SK-N-SH (cell line): ENCODE measurements around the gene TSC22D1. TPM values are rescaled to one million over a fixed set of nuclear protein-coding genes. Genes with fewer than 3 reads are reported as not detected.

ENCODE experiments used
- CTCF ChIA-PET: fragments of 300-600, 350-600 bp; formaldehyde crosslinking; extraction: SDS; loops from one replicate; lab custom pipeline; 2021; lab: Yijun Ruan, JAX
- POLR2A ChIA-PET: fragments of 350-600 bp; sonication (Branson Sonifier 250); formaldehyde crosslinking; extraction: SDS; loops from one replicate; lab custom pipeline; 2020; ENCODE audit warnings: antibody characterized with exemption, inconsistent platforms; lab: Yijun Ruan, JAX
- DNase-seq: peaks from one replicate; pipeline ENCODE4 v3.0.0; 2012
- H2AFZ ChIP-seq: fragments of 200-600 bp; sonication (generic); 2 replicates; pipeline ENCODE4 v1.8.1; 2016; ENCODE audit warnings: antibody characterized with exemption, mild to moderate bottlenecking, low read depth
- H3F3A ChIP-seq: fragments of 200-600 bp; sonication (generic); replicated peaks from 2 replicates; pipeline ENCODE3; 2016; ENCODE audit warnings: antibody characterized with exemption, mild to moderate bottlenecking; ENCODE audit not compliant: insufficient read depth
- H3K27ac ChIP-seq, 2 experiments: fragments of 200-500 bp in 1 of 2; fragments of 200-600 bp in 1 of 2; sonication (Bioruptor generic) in 1 of 2; sonication (generic), shearing (Covaris generic) in 1 of 2; 2 replicates each; pipeline versions ENCODE4 v1.5.1 to v1.6.1; 2014 to 2016; ENCODE audit warnings: low read depth in 2 of 2, inconsistent platforms in 1 of 2, low read length in 1 of 2, mild to moderate bottlenecking in 1 of 2, mixed read lengths in 1 of 2
- H3K27me3 ChIP-seq: fragments of 200-600 bp; sonication (generic), shearing (Covaris generic); 2 replicates; pipeline ENCODE4 v1.6.1; 2016; ENCODE audit warnings: mixed run types; ENCODE audit not compliant: insufficient read depth
- H3K36me3 ChIP-seq, 2 experiments: fragments of 200-500 bp in 1 of 2; fragments of 200-600 bp in 1 of 2; sonication (Bioruptor generic) in 1 of 2; sonication (generic) in 1 of 2; replicated peaks in 1 of 2; 2 replicates each; pipeline versions ENCODE3 to v1.5.1; 2014 to 2016; ENCODE audit warnings: low read length in 1 of 2, mild to moderate bottlenecking in 1 of 2; ENCODE audit not compliant: insufficient read depth in 2 of 2, control insufficient read depth in 1 of 2
- H3K4me1 ChIP-seq, 2 experiments: fragments of 200-500 bp in 1 of 2; fragments of 200-600 bp in 1 of 2; sonication (Bioruptor generic) in 1 of 2; sonication (generic), shearing (Covaris generic) in 1 of 2; 2 replicates each; pipeline versions ENCODE4 v1.5.1 to v1.6.1; 2014 to 2016; ENCODE audit warnings: low read depth in 1 of 2, low read length in 1 of 2, mixed run types in 1 of 2; ENCODE audit not compliant: insufficient read depth in 2 of 2, control insufficient read depth in 1 of 2
- H3K4me2 ChIP-seq: fragments of 200-600 bp; sonication (generic), shearing (Covaris generic); 2 replicates; pipeline ENCODE4 v1.6.1; 2017; ENCODE audit warnings: mixed run types
- H3K4me3 ChIP-seq, 2 experiments: fragments of 200-500 bp in 1 of 2; fragments of 200-600 bp in 1 of 2; sonication (Bioruptor generic) in 1 of 2; sonication (generic), shearing (Covaris generic) in 1 of 2; 2 replicates each; pipeline versions ENCODE4 v1.5.1 to v1.8.1; 2014 to 2016; ENCODE audit warnings: low read depth in 2 of 2, inconsistent platforms in 1 of 2, low read length in 1 of 2, mild to moderate bottlenecking in 1 of 2, mixed read lengths in 1 of 2, moderate library complexity in 1 of 2
- H3K79me2 ChIP-seq: fragments of 200-600 bp; sonication (generic); 2 replicates; pipeline ENCODE4 v1.8.1; 2017; ENCODE audit warnings: mild to moderate bottlenecking; ENCODE audit not compliant: insufficient read depth
- H3K9ac ChIP-seq: fragments of 200-600 bp; sonication (generic); 2 replicates; pipeline ENCODE4 v1.6.1; 2017; ENCODE audit warnings: mixed run types
- H3K9me2 ChIP-seq: fragments of 200-600 bp; sonication (generic); 2 replicates; pipeline ENCODE4 v1.6.1; 2017; ENCODE audit warnings: mixed run types
- H3K9me3 ChIP-seq: fragments of 200-600 bp; sonication (generic); 2 replicates; pipeline ENCODE4 v1.6.1; 2017; ENCODE audit warnings: mixed run types, mild to moderate bottlenecking, moderate library complexity
- H4K20me1 ChIP-seq: fragments of 200-600 bp; sonication (generic); 2 replicates; pipeline ENCODE4 v1.6.1; 2017; ENCODE audit warnings: mild to moderate bottlenecking, mixed run types; ENCODE audit not compliant: insufficient read depth
- CTCF ChIP-seq: fragments of 200-600 bp; sonication (generic); IDR thresholded peaks from 2 replicates; pipeline ENCODE4 v1.6.1; 2017; ENCODE audit warnings: antibody characterized with exemption, mild to moderate bottlenecking, moderate library complexity
- EP300 ChIP-seq, 2 experiments: IDR thresholded peaks; 2 replicates each; pipeline versions ENCODE4 v1.4.0 to v1.6.1; 2012; ENCODE audit warnings: borderline replicate concordance in 1 of 2, low read depth in 1 of 2, low read length in 1 of 2
- FOSL2 ChIP-seq: IDR thresholded peaks from 2 replicates; pipeline ENCODE4 v1.4.0; 2012; ENCODE audit warnings: low read depth, mild to moderate bottlenecking, moderate library complexity, borderline replicate concordance
- MEF2A ChIP-seq: IDR thresholded peaks from 2 replicates; pipeline ENCODE4 v1.4.0; 2012; ENCODE audit warnings: low read depth, borderline replicate concordance
- RFX5 ChIP-seq: IDR thresholded peaks from 2 replicates; pipeline ENCODE4 v1.6.1; 2012; ENCODE audit warnings: mild to moderate bottlenecking, improper control_type of control experiment, low read length
- SMC3 ChIP-seq: IDR thresholded peaks from 2 replicates; pipeline ENCODE4 v1.6.1; 2012; ENCODE audit warnings: low read depth, low read length, improper control_type of control experiment
- TAF1 ChIP-seq: IDR thresholded peaks from 2 replicates; pipeline ENCODE4 v1.6.1; 2012; ENCODE audit warnings: low read depth, mild to moderate bottlenecking, low read length, moderate library complexity, borderline replicate concordance
- USF1 ChIP-seq: IDR thresholded peaks from 2 replicates; pipeline ENCODE4 v1.4.0; 2012; ENCODE audit warnings: low read depth, borderline replicate concordance
- YY1 ChIP-seq: IDR thresholded peaks from 2 replicates; pipeline ENCODE4 v1.4.0; 2012; ENCODE audit warnings: low read depth, mild to moderate bottlenecking
- WGBS: methylation state at CpG from one replicate; pipeline ENCODE4 v1.1.6; 2017; ENCODE audit warnings: low lambda C conversion rate; 5-methylcytosine and 5-hydroxymethylcytosine counted together
- polyA plus RNA-seq, 3 experiments: library from polyadenylated mRNA; depleted of rRNA; stranded (reverse); fragments of >200 nt; gene quantifications; 2 replicates each; pipeline ENCODE4 v1.2.3, GENCODE V29; 2012

Gene TSC22D1
- polyA plus RNA-seq, 1 of the 3 experiments (the other 2 are of a cell fraction) = 137 TPM

GRCh38 chr13:44416301-44416700 is 159.8 kb downstream of the TSC22D1 start:
- H3K79me2 ChIP-seq = no peaks in the 10 kb centered on the region
- H3K36me3 ChIP-seq = no peaks in the 10 kb centered on the region
- CTCF ChIA-PET = interaction anchor here (1.1 kb wide), 1 partner anchor 13 kb away, joined by 5 read pairs; no protein-coding TSS in a partner anchor
- WGBS = 93% methylated on average over 10 of the region's 10 CpGs
- no peak overlapping the region for H3K4me3 ChIP-seq
- no peaks in the 10 kb centered on the region for H4K20me1 ChIP-seq
- H3K9me3 ChIP-seq = no peaks in the 10 kb centered on the region
- no peaks in the 10 kb centered on the region for H3K27me3 ChIP-seq
- H3K9me2 ChIP-seq = no peaks in the 10 kb centered on the region
- no peak overlapping the region for H2AFZ ChIP-seq
- H3F3A ChIP-seq = no peaks in the 10 kb centered on the region
- DNase-seq = no peak
- POLR2A ChIA-PET = no interaction called here
- H3K4me2 ChIP-seq = no peak overlapping the region
- H3K27ac ChIP-seq = no peak overlapping the region
- no peak for TF ChIP-seq MEF2A
- TF ChIP-seq SMC3 = no peak
- TF ChIP-seq TAF1 = no peak
- no peak for TF ChIP-seq EP300 (IDR thresholded peaks at IDR 0.05; ENCODE audit: borderline replicate concordance in 1 of 2, low read depth in 1 of 2, low read length in 1 of 2)
- TF ChIP-seq FOSL2 = no peak
- no peak for TF ChIP-seq USF1
- no peaks in the 10 kb centered on the region for H3K4me1 ChIP-seq
- no peak overlapping the region for H3K9ac ChIP-seq

DNA sequence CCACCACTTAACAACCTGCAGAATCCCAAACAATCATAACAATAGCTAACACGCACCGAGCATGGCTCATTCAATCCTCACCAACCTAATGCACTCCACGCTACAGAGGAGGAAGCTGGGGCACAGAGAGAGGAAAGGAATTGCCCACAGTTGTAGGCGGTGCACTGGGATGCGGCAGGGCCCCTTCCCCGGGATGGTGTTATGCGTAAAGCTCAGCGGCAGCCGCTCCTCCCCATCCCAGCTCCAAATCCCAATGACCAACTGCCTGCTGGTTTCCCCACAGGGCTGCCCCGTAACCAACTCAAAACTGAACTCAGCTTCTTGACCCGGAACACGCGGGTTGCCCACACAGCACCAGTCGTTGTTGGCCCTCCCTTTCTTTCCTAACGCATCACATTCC is 160.3 kb downstream of the TSC22D1 start:
- DNase-seq = no peak
- Histone ChIP-seq H3K79me2 (no peaks in the 10 kb centered on the region), H3F3A (no peaks in the 10 kb centered on the region), H3K4me2 (no peak overlapping the region), H3K9me2 (no peaks in the 10 kb centered on the region), H3K9me3 (no peaks in the 10 kb centered on the region), H2AFZ (no peak overlapping the region), H4K20me1 (no peaks in the 10 kb centered on the region), H3K36me3 (no peaks in the 10 kb centered on the region), H3K4me3 (no peak overlapping the region), H3K27me3 (no peaks in the 10 kb centered on the region), H3K27ac (no peak overlapping the region), H3K4me1 (no peaks in the 10 kb centered on the region), H3K9ac (no peak overlapping the region)
- 97% methylated on average over 15 of the region's 15 CpGs for WGBS
- ChIA-PET POLR2A (no interaction called here), CTCF (interaction anchor here (1.1 kb wide), 1 partner anchor 13 kb away, joined by 5 read pairs; no protein-coding TSS in a partner anchor)
- TF ChIP-seq YY1 = no peak
- no peak for TF ChIP-seq CTCF
- no peak for TF ChIP-seq RFX5
- TF ChIP-seq SMC3 = no peak
- TF ChIP-seq, all 33 proteins: peak for 0
